Hepatocyte (in vitro differentiated cells): ENCODE results near the gene CHRNA1. TPM values are rescaled to one million over a fixed set of nuclear protein-coding genes. Genes with fewer than 3 reads are reported as not detected.

Experiments used
- DNase-seq: peaks from one replicate; pipeline ENCODE4 v3.0.0-alpha.2; 2016; ENCODE audit warnings: low spot score
- H2AFZ ChIP-seq: fragments of 200-600 bp; sonication (generic); 2 replicates; pipeline ENCODE4 v1.6.0; 2016; ENCODE audit warnings: antibody characterized with exemption, mild to moderate bottlenecking
- H3K27ac ChIP-seq: fragments of 200-600 bp; sonication (generic); 2 replicates; pipeline ENCODE4 v1.5.1; 2016; ENCODE audit warnings: mild to moderate bottlenecking
- H3K27me3 ChIP-seq: fragments of 200-600 bp; sonication (generic); 2 replicates; pipeline ENCODE4 v1.6.1; 2016
- H3K36me3 ChIP-seq: fragments of 200-600 bp; sonication (generic); replicated peaks from 2 replicates; pipeline ENCODE4 v1.5.1; 2016; ENCODE audit warnings: low read depth; ENCODE audit not compliant: insufficient read depth
- H3K4me1 ChIP-seq: fragments of 200-600 bp; sonication (generic); 2 replicates; pipeline ENCODE4 v1.5.1; 2016; ENCODE audit warnings: mild to moderate bottlenecking, moderate library complexity; ENCODE audit not compliant: insufficient read depth
- H3K4me2 ChIP-seq: fragments of 200-600 bp; sonication (generic); 2 replicates; pipeline ENCODE4 v1.6.0; 2016
- H3K4me3 ChIP-seq: fragments of 200-600 bp; sonication (generic); 2 replicates; pipeline ENCODE4 v1.5.1; 2016; ENCODE audit warnings: mild to moderate bottlenecking
- H3K79me2 ChIP-seq: fragments of 200-600 bp; sonication (generic); 2 replicates; pipeline ENCODE4 v1.6.0; 2017; ENCODE audit warnings: mild to moderate bottlenecking
- H3K9me2 ChIP-seq: fragments of 200-600 bp; sonication (generic); replicated peaks from 2 replicates; pipeline ENCODE4 v1.6.0; 2017; ENCODE audit warnings: mild to moderate bottlenecking; ENCODE audit not compliant: insufficient read depth
- H3K9me3 ChIP-seq: fragments of 200-600 bp; sonication (generic); 2 replicates; pipeline ENCODE4 v1.5.1; 2016; ENCODE audit warnings: low read depth, mild to moderate bottlenecking
- H4K20me1 ChIP-seq: fragments of 200-600 bp; sonication (generic); 2 replicates; pipeline ENCODE4 v1.6.0; 2016; ENCODE audit warnings: mild to moderate bottlenecking; ENCODE audit not compliant: insufficient read depth, poor library complexity, severe bottlenecking
- CTCF ChIP-seq: fragments of 200-600 bp; sonication (generic); IDR thresholded peaks from 2 replicates; pipeline ENCODE4 v1.5.1; 2016; ENCODE audit warnings: antibody characterized with exemption, mild to moderate bottlenecking; ENCODE audit not compliant: poor library complexity
- EZH2 ChIP-seq: fragments of 200-600 bp; sonication (generic); IDR thresholded peaks from 2 replicates; pipeline ENCODE4 v1.6.1; 2016; ENCODE audit warnings: antibody characterized with exemption, mild to moderate bottlenecking, borderline replicate concordance
- EZH2phosphoT487 ChIP-seq: fragments of 200-600 bp; sonication (generic); IDR thresholded peaks from one replicate; pipeline ENCODE4 v1.6.1; 2018; ENCODE audit warnings: antibody characterized with exemption, mild to moderate bottlenecking, low read depth, moderate library complexity; ENCODE audit not compliant: unreplicated experiment, severe bottlenecking
- WGBS: methylation state at CpG from one replicate; pipeline ENCODE4 v1.1.6; 2016; ENCODE audit warnings: low lambda C conversion rate; ENCODE audit errors: missing lambda C conversion rate; 5-methylcytosine and 5-hydroxymethylcytosine counted together
- polyA plus RNA-seq: library from polyadenylated mRNA; unstranded; fragments of >200 nt; fragmentation: Nextera tagmentation; extraction: Ambion mirVana; gene quantifications from 2 replicates; pipeline ENCODE4 v1.2.1, GENCODE V29; 2016
- total RNA-seq: library from RNA; depleted of rRNA; stranded (reverse); fragments of >200 nt; gene quantifications from 2 replicates; pipeline ENCODE4 v1.2.3, GENCODE V29; 2014

Gene CHRNA1
- total and polyA plus RNA-seq, 2 experiments from 2014 or later, result 1.5 to 1.9 TPM

- Histone ChIP-seq H3K4me2 (no peak overlapping the region), H3K79me2 (no peaks in the 10 kb centered on the region), H3K9me3 (no peaks in the 10 kb centered on the region), H3K9me2 (no peaks in the 10 kb centered on the region), H3K4me1 (peaks cover 7% of the 10 kb centered on the region), H3K4me3 (no peak overlapping the region), H4K20me1 (no peaks in the 10 kb centered on the region), H2AFZ (no peak overlapping the region), H3K27ac (no peak overlapping the region), H3K27me3 (no peaks in the 10 kb centered on the region), H3K36me3 (no peaks in the 10 kb centered on the region)
- WGBS, result 94% methylated on average over 5 of the region's 5 CpGs
- no peak for TF ChIP-seq CTCF
- no peak for TF ChIP-seq EZH2phosphoT487
- no peak for TF ChIP-seq EZH2
- no peak for DNase-seq
These were observed 13.3 kb downstream of the CHRNA1 start for GRCh38 chr2:174750923-174751441.

- Histone ChIP-seq H3K4me2 (no peak overlapping the region), H3K9me2 (no peaks in the 10 kb centered on the region), H3K79me2 (no peaks in the 10 kb centered on the region), H3K27ac (peak overlapping the region; percentile 52), H4K20me1 (no peaks in the 10 kb centered on the region), H3K36me3 (no peaks in the 10 kb centered on the region), H3K9me3 (no peaks in the 10 kb centered on the region), H2AFZ (no peak overlapping the region), H3K4me3 (no peak overlapping the region), H3K4me1 (peaks cover 7% of the 10 kb centered on the region), H3K27me3 (no peaks in the 10 kb centered on the region)
- WGBS, result 88% methylated on average over 8 of the region's 8 CpGs
- no peak for DNase-seq
- TF ChIP-seq EZH2phosphoT487 (no peak), EZH2 (no peak), CTCF (no peak)
These were observed 14.5 kb downstream of the CHRNA1 start for GRCh38 chr2:174749793-174750192.

DNA sequence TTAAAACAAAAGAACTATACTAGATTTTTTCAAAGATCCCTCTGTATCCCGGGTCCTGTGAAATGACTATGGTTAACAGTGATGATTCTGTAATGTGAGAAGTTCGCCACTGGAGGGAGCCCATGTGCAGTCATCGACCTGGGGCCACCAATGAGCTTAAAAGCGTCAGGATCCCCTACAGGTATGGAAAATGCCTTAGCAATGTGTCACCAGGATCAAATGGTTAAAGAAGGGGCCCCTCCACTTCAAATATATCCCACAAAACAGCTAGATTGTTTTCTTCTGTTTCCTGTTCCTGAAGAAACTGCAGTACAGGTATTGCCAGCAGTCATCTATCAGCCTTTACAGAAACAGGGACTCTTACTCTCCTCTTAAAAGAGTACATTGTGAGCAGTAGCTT lies 15.3 kb downstream of the CHRNA1 start:
- Histone ChIP-seq H4K20me1 (no peaks in the 10 kb centered on the region), H3K9me2 (no peaks in the 10 kb centered on the region), H3K4me3 (no peak overlapping the region), H3K27ac (peak overlapping the region; percentile 52), H3K9me3 (no peaks in the 10 kb centered on the region), H3K27me3 (no peaks in the 10 kb centered on the region), H3K4me1 (peaks cover 7% of the 10 kb centered on the region), H3K4me2 (no peak overlapping the region), H2AFZ (peak overlapping the region; percentile 36), H3K36me3 (no peaks in the 10 kb centered on the region), H3K79me2 (no peaks in the 10 kb centered on the region)
- TF ChIP-seq EZH2phosphoT487 (no peak), CTCF (peak; percentile 85), EZH2 (no peak)
- peak; percentile 85 for DNase-seq
- 2% methylated on average over 4 of the region's 4 CpGs for whole genome bisulfite sequencing

GRCh38 chr2:174745142-174745541 lies 19.1 kb downstream of the CHRNA1 start:
- Histone ChIP-seq H3K4me1 (peaks cover 7% of the 10 kb centered on the region), H3K36me3 (no peaks in the 10 kb centered on the region), H4K20me1 (no peaks in the 10 kb centered on the region), H3K4me3 (no peak overlapping the region), H3K9me3 (no peaks in the 10 kb centered on the region), H3K27ac (no peak overlapping the region), H3K4me2 (no peak overlapping the region), H3K9me2 (no peaks in the 10 kb centered on the region), H2AFZ (no peak overlapping the region), H3K27me3 (no peaks in the 10 kb centered on the region), H3K79me2 (no peaks in the 10 kb centered on the region)
- TF ChIP-seq CTCF (no peak), EZH2phosphoT487 (no peak), EZH2 (no peak)
- 79% methylated on average over 5 of the region's 5 CpGs for WGBS
- DNase-seq, result no peak
